Measurements from ENCODE around the gene ZNF74. TPM values are rescaled to one million over a fixed set of nuclear protein-coding genes. Genes with fewer than 3 reads are reported as not detected.
"Not testable (repeated sequence)": the region's sequence is repeated elsewhere in the genome, so short reads cannot be mapped to it uniquely, and the experiment has no call there.

Gene ZNF74
- polyA plus RNA-seq, 3 donors: 1.9 to 4.8 (median 1.9) TPM

- H3K9me3 ChIP-seq (replicated peaks in 1 of 2; ENCODE audit: control insufficient read depth in 1 of 2, insufficient read depth in 1 of 2, low read length in 2 of 2); H3K27me3 ChIP-seq (ENCODE audit: control insufficient read depth in 2 of 2, insufficient read depth in 2 of 2, low read length in 2 of 2); H2AFZ ChIP-seq (ENCODE audit: insufficient read depth, low read depth, low read length, poor library complexity, severe bottlenecking); H3K9me3 Mint-ChIP-seq; H3K79me2 ChIP-seq (ENCODE audit: insufficient read depth, low read length); intact Hi-C loops (cut with micrococcal nuclease); H4K20me1 ChIP-seq (ENCODE audit: insufficient read depth, low read length); H3K27ac Mint-ChIP-seq; DNase-seq; H3K4me3 ChIP-seq (replicated peaks in 1 of 3; ENCODE audit: low read depth in 2 of 3, low read length in 3 of 3); H3K4me3 Mint-ChIP-seq; H3K27ac ChIP-seq (ENCODE audit: low read depth in 1 of 2, low read length in 2 of 2); H3K4me2 ChIP-seq (replicated peaks; ENCODE audit: extremely low read depth, low read length, poor library complexity, severe bottlenecking); H3K36me3 Mint-ChIP-seq; H3K36me3 ChIP-seq (replicated peaks in 1 of 2; ENCODE audit: control insufficient read depth in 1 of 2, insufficient read depth in 2 of 2, low read length in 2 of 2); H3K27me3 Mint-ChIP-seq (ENCODE audit: low read depth in 3 of 3); H3K9ac ChIP-seq (ENCODE audit: insufficient read depth, low read length, poor library complexity, severe bottlenecking); H3K4me1 ChIP-seq (ENCODE audit: control insufficient read depth in 1 of 2, insufficient read depth in 2 of 2, low read length in 2 of 2): not testable (repeated sequence)
- no CpG with 5 or more reads among the region's 3 CpGs for WGBS (ENCODE audit: insufficient coverage)
- H3K4me1 Mint-ChIP-seq: peaks cover 14% of the 10 kb centered on the region
Observed at GRCh38 chr22:20415699-20416098, 21.7 kb downstream of the ZNF74 start.

GRCh38 chr22:20418211-20418788 is 24.3 kb downstream of the ZNF74 start:
- intact Hi-C loops (cut with micrococcal nuclease): loop anchor here (1.0 to 2.0 kb wide), 3 partner anchors 38 to 79 kb away; no protein-coding TSS in a partner anchor
- Mint-ChIP-seq H3K27me3 (ENCODE audit: low read depth in 3 of 3) (peaks cover 5 to 9% (median 8%) of the 10 kb centered on the region in 3 donors), H3K4me1 (peaks cover 8% of the 10 kb centered on the region), H3K36me3 (no peaks in the 10 kb centered on the region), H3K9me3 (no peaks in the 10 kb centered on the region), H3K27ac (no peak overlapping the region), H3K4me3 (peak overlapping the region; percentile 65 to 87)
- peak overlapping the region; percentile 1 to 72 (median 19) for H3K4me3 ChIP-seq (replicated peaks in 1 of 3; ENCODE audit: low read depth in 2 of 3, low read length in 3 of 3)
- H3K9me3 ChIP-seq (replicated peaks in 1 of 2; ENCODE audit: control insufficient read depth in 1 of 2, insufficient read depth in 1 of 2, low read length in 2 of 2): no peaks in the 10 kb centered on the region
- H2AFZ ChIP-seq (ENCODE audit: insufficient read depth, low read depth, low read length, poor library complexity, severe bottlenecking): peak overlapping the region; percentile 86
- H3K9ac ChIP-seq (ENCODE audit: insufficient read depth, low read length, poor library complexity, severe bottlenecking): peak overlapping the region; percentile 56
- H3K4me1 ChIP-seq (ENCODE audit: control insufficient read depth in 1 of 2, insufficient read depth in 2 of 2, low read length in 2 of 2): peaks cover 5 to 9% of the 10 kb centered on the region in 2 donors
- WGBS (ENCODE audit: insufficient coverage): 17% methylated on average over 37 of the region's 42 CpGs
- no peaks in the 10 kb centered on the region for H3K36me3 ChIP-seq (replicated peaks in 1 of 2; ENCODE audit: control insufficient read depth in 1 of 2, insufficient read depth in 2 of 2, low read length in 2 of 2)
- H4K20me1 ChIP-seq (ENCODE audit: insufficient read depth, low read length): no peaks in the 10 kb centered on the region
- H3K27me3 ChIP-seq (ENCODE audit: control insufficient read depth in 2 of 2, insufficient read depth in 2 of 2, low read length in 2 of 2): peaks cover 0 to 8% of the 10 kb centered on the region in 2 donors
- H3K27ac ChIP-seq (ENCODE audit: low read depth in 1 of 2, low read length in 2 of 2): no peak overlapping the region
- H3K4me2 ChIP-seq (replicated peaks; ENCODE audit: extremely low read depth, low read length, poor library complexity, severe bottlenecking): peak overlapping the region; percentile 91
- DNase-seq: peak; percentile 71 to 77 (median 77)
- peak; percentile 94 for TF ChIP-seq CTCF (IDR thresholded peaks at IDR 0.05)
- no peaks in the 10 kb centered on the region for H3K79me2 ChIP-seq (ENCODE audit: insufficient read depth, low read length)
